Measurements from ENCODE around the gene COG5.

- TF ChIP-seq ZNF565 (CRISPR knock-in tag; conservative IDR thresholded peaks at IDR 0.05; ENCODE audit: low read depth), result no peak
- TF ChIP-seq ZC3H10 (CRISPR knock-in tag; IDR thresholded peaks at IDR 0.05), result no peak
- TF ChIP-seq ARNTL (CRISPR knock-in tag; IDR thresholded peaks at IDR 0.05; ENCODE audit: borderline replicate concordance, low read depth), result no peak
- no peak for TF ChIP-seq PATZ1 (CRISPR knock-in tag; IDR thresholded peaks at IDR 0.05; ENCODE audit: borderline replicate concordance)
- no peak for TF ChIP-seq GLIS3 (CRISPR knock-in tag; IDR thresholded peaks at IDR 0.05)
- TF ChIP-seq RARB (CRISPR knock-in tag; IDR thresholded peaks at IDR 0.05), result no peak
- no peak for TF ChIP-seq TCF4 (CRISPR knock-in tag; IDR thresholded peaks at IDR 0.05; ENCODE audit: borderline replicate concordance)
- no peak for TF ChIP-seq ZFP3 (CRISPR knock-in tag; IDR thresholded peaks at IDR 0.05)
- no peak for TF ChIP-seq ZNF70 (CRISPR knock-in tag; IDR thresholded peaks at IDR 0.05)
Observed at GRCh38 chr7:107388604-107389003, 175.1 kb downstream of the COG5 start.
